Sigmoid colon (tissue), 7 donors: Measurements from ENCODE around the gene TPH2. TPM values are rescaled to one million over a fixed set of nuclear protein-coding genes. Genes with fewer than 3 reads are reported as not detected.

Experiments used
- DNase-seq: peaks from one replicate; pipeline ENCODE4 v3.0.0-alpha.2; 2019
- H3K27ac ChIP-seq, 4 donors: fragments of 200-600 bp; sonication (generic); one replicate each; pipeline ENCODE4 v1.5.1; 2016 to 2019; ENCODE audit warnings: mild to moderate bottlenecking in 1 of 4
- H3K27me3 ChIP-seq, 3 donors: fragments of 200-600 bp; sonication (generic); one replicate each; pipeline ENCODE4 v1.5.1; 2019; ENCODE audit warnings: mild to moderate bottlenecking in 1 of 3
- H3K36me3 ChIP-seq, 4 donors: fragments of 200-600 bp; sonication (generic); one replicate each; pipeline ENCODE4 v1.5.1; 2016 to 2019
- H3K4me1 ChIP-seq, 4 donors: fragments of 200-600 bp; sonication (generic); one replicate each; pipeline ENCODE4 v1.5.1; 2017 to 2019
- H3K4me3 ChIP-seq, 4 donors: fragments of 200-600 bp; sonication (generic); one replicate each; pipeline ENCODE4 v1.5.1; 2017 to 2019; ENCODE audit warnings: mild to moderate bottlenecking in 2 of 4, moderate library complexity in 1 of 4
- H3K9me3 ChIP-seq, 4 donors: fragments of 200-600 bp in 3 of 4; sonication (generic) in 3 of 4; one replicate each; pipeline versions ENCODE4 v1.5.1 to v1.6.1; 2013 to 2019
- EP300 ChIP-seq, 4 donors: sonication (generic); formaldehyde crosslinking; IDR thresholded peaks; one replicate each; pipeline ENCODE4 v1.6.1; 2017; ENCODE audit warnings: antibody characterized with exemption in 4 of 4
- POLR2A ChIP-seq, 2 donors: fragments of 450-650 bp; IDR thresholded peaks; one replicate each; pipeline ENCODE4 v1.6.1; 2016; ENCODE audit warnings: antibody characterized with exemption in 2 of 2, mild to moderate bottlenecking in 2 of 2, moderate library complexity in 2 of 2
- POLR2AphosphoS5 ChIP-seq, 4 donors: sonication (generic); formaldehyde crosslinking; IDR thresholded peaks; one replicate each; pipeline ENCODE4 v1.6.1; 2017; ENCODE audit warnings: antibody characterized with exemption in 4 of 4
- WGBS, 2 donors: extraction: QIAGEN DNeasy Blood & Tissue Kit; methylation state at CpG; one replicate each; pipeline ENCODE4 v1.1.7; 2013; 5-methylcytosine and 5-hydroxymethylcytosine counted together
- intact Hi-C: fragments of 100-400 bp; cut with DNase I; formaldehyde crosslinking; loops from one replicate; pipeline ENCODE4 v1.15.1; 2023
- polyA plus RNA-seq, 3 donors: library from polyadenylated mRNA; stranded (reverse); fragments of 200-250 nt; gene quantifications; one replicate each; pipeline ENCODE4 v1.2.3, GENCODE V29; 2013
- total RNA-seq, 4 donors: library from RNA; depleted of rRNA; stranded (reverse); fragments of >200 nt; gene quantifications; one replicate each; pipeline ENCODE4 v1.1.0, GENCODE V29; 2016
- TF ChIP-seq, protein P1 (sequence below), 4 experiments: fragments of 450-650 bp in 3 of 4; fragments of 200-600 bp in 1 of 4; IDR thresholded peaks; one replicate each; pipeline ENCODE4 v1.5.1; 2016 to 2019; ENCODE audit warnings: antibody characterized with exemption in 4 of 4, mild to moderate bottlenecking in 3 of 4, moderate library complexity in 2 of 4
- donor health status: healthy with polysubstance abuse.
- donor health status: Bipolar disorder and iron deficiency.
- donor health status: healthy.

TPH2 gene
- total and polyA plus RNA-seq, 7 donors, result 0.14 to 0.55 (median 0.36) TPM; not detected in 4

DNA sequence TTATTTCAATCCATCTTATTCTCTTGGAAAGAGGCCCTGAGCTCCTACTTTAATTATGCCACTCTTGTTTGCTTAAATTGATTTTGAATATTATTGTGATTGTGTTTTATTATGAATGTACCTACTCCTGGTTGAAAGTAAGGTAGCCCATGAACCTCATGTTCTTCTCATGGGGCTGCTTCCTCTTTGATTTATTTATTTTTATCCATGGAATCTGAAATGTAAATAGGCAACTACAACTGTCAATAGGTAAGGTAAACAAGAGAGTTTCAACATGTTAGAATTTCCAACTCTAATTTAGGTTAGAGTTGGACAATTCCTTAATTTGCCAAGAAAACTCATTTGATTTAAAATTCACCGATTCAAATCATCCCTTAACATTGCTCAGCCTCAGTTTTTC lies 16.2 kb downstream of the TPH2 start:
- no peak for DNase-seq
- WGBS, 2 donors, result 84 to 90% methylated on average over 1 of the region's 1 CpG
- H3K27ac ChIP-seq, result no peak overlapping the region
- no peaks in the 10 kb centered on the region for H3K27me3 ChIP-seq
- TF ChIP-seq POLR2AphosphoS5 (IDR thresholded peaks at IDR 0.05) (no peak), POLR2A (IDR thresholded peaks at IDR 0.05) (no peak), EP300 (IDR thresholded peaks at IDR 0.05) (no peak)
- TF ChIP-seq, protein P1, sequence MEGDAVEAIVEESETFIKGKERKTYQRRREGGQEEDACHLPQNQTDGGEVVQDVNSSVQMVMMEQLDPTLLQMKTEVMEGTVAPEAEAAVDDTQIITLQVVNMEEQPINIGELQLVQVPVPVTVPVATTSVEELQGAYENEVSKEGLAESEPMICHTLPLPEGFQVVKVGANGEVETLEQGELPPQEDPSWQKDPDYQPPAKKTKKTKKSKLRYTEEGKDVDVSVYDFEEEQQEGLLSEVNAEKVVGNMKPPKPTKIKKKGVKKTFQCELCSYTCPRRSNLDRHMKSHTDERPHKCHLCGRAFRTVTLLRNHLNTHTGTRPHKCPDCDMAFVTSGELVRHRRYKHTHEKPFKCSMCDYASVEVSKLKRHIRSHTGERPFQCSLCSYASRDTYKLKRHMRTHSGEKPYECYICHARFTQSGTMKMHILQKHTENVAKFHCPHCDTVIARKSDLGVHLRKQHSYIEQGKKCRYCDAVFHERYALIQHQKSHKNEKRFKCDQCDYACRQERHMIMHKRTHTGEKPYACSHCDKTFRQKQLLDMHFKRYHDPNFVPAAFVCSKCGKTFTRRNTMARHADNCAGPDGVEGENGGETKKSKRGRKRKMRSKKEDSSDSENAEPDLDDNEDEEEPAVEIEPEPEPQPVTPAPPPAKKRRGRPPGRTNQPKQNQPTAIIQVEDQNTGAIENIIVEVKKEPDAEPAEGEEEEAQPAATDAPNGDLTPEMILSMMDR (IDR thresholded peaks at IDR 0.05), result no peak
- H3K9me3 ChIP-seq, result no peaks in the 10 kb centered on the region
- H3K4me3 ChIP-seq, result no peak overlapping the region
- no peaks in the 10 kb centered on the region for H3K36me3 ChIP-seq
- peaks cover 0 to 24% (median 12%) of the 10 kb centered on the region in 4 donors for H3K4me1 ChIP-seq
- intact Hi-C loops, result no loop called here

DNA sequence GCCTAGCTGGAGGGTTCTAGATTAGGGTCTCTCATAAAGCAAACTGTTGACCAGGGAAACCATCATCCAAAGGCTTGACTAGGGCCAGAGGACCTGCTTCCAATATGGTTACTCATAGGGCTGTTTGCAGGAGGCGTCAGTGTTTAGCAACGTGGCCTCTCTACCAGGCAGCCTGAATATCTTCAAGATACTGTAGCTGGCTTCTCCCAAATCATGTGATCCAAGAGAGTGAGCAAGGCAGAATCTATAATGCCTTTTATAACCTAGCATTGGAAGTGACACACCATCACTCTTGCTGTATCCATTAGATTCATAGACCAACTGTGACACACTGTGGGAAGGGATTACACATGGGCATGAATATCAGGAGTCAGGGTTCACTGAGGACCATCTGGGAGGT lies 17.3 kb downstream of the TPH2 start:
- 74 to 77% methylated on average over 2 of the region's 2 CpGs for WGBS, 2 donors
- Histone ChIP-seq H3K27me3 (no peaks in the 10 kb centered on the region), H3K4me1 (peaks cover 0 to 24% (median 12%) of the 10 kb centered on the region in 4 donors), H3K36me3 (no peaks in the 10 kb centered on the region), H3K4me3 (no peak overlapping the region), H3K27ac (no peak overlapping the region), H3K9me3 (no peaks in the 10 kb centered on the region)
- no peak for TF ChIP-seq POLR2AphosphoS5 (IDR thresholded peaks at IDR 0.05)
- TF ChIP-seq, protein P1 (IDR thresholded peaks at IDR 0.05), result no peak
- no peak for TF ChIP-seq EP300 (IDR thresholded peaks at IDR 0.05)
- no peak for TF ChIP-seq POLR2A (IDR thresholded peaks at IDR 0.05)
- DNase-seq, result no peak
- intact Hi-C loops, result no loop called here

DNA sequence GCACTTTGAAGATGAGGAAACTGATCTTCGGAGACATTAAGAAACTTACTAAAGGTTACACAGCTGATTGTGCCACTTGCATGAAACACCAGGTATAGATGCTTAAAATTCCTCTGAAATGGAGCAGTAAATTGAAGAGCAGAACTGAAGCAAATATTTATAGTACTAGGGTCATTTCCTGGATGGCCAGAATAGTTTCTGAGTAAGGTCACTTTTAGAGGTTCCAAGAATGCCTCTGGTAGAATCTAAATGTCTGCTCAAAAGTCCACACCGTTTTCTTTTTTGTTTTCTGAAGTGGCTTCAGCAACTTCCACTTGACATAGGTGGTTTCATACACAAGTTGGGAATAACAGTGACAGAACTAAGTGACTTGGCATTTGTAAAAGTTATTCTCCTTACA lies 19.4 kb downstream of the TPH2 start:
- Histone ChIP-seq H3K36me3 (no peaks in the 10 kb centered on the region), H3K4me1 (peaks cover 0 to 24% (median 12%) of the 10 kb centered on the region in 4 donors), H3K27me3 (no peaks in the 10 kb centered on the region), H3K4me3 (no peak overlapping the region), H3K9me3 (no peaks in the 10 kb centered on the region), H3K27ac (peak overlapping the region in 1 of 4 donors; percentile 15)
- 23 to 51% methylated on average over 2 of the region's 2 CpGs for WGBS, 2 donors
- no peak for DNase-seq
- intact Hi-C loops, result no loop called here
- TF ChIP-seq POLR2A (IDR thresholded peaks at IDR 0.05) (no peak), EP300 (IDR thresholded peaks at IDR 0.05) (no peak), POLR2AphosphoS5 (IDR thresholded peaks at IDR 0.05) (no peak)
- TF ChIP-seq, protein P1 (IDR thresholded peaks at IDR 0.05), result no peak

DNA sequence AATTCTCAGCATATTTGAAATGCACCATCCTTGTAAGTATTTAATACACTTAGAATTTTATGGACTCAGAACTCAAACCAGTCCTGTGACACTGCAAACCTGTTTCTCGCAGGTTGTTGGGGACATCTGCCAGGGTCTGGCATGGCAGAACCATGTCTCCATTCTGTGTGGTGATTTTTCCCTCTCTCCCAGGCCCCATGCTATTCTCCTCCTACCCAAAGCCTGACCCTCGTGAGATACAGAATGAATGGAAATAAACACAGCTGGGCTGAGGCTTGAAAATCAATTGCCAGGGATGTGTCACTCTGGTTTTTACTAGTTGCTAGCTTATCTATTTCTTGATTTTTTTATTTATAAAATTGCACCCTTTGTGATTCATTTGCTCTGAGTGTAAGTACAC lies 19.8 kb downstream of the TPH2 start:
- H3K4me1 ChIP-seq, result peaks cover 0 to 24% (median 12%) of the 10 kb centered on the region in 4 donors
- no peaks in the 10 kb centered on the region for H3K9me3 ChIP-seq
- no peaks in the 10 kb centered on the region for H3K27me3 ChIP-seq
- H3K4me3 ChIP-seq, result no peak overlapping the region
- WGBS, 2 donors, result 44 to 53% methylated on average over 2 of the region's 2 CpGs
- H3K36me3 ChIP-seq, result no peaks in the 10 kb centered on the region
- TF ChIP-seq EP300 (IDR thresholded peaks at IDR 0.05) (no peak), POLR2A (IDR thresholded peaks at IDR 0.05) (no peak), POLR2AphosphoS5 (IDR thresholded peaks at IDR 0.05) (no peak)
- TF ChIP-seq, protein P1 (IDR thresholded peaks at IDR 0.05), result no peak
- H3K27ac ChIP-seq, result peak overlapping the region in 1 of 4 donors; percentile 15
- DNase-seq, result no peak
- intact Hi-C loops, result no loop called here

DNA sequence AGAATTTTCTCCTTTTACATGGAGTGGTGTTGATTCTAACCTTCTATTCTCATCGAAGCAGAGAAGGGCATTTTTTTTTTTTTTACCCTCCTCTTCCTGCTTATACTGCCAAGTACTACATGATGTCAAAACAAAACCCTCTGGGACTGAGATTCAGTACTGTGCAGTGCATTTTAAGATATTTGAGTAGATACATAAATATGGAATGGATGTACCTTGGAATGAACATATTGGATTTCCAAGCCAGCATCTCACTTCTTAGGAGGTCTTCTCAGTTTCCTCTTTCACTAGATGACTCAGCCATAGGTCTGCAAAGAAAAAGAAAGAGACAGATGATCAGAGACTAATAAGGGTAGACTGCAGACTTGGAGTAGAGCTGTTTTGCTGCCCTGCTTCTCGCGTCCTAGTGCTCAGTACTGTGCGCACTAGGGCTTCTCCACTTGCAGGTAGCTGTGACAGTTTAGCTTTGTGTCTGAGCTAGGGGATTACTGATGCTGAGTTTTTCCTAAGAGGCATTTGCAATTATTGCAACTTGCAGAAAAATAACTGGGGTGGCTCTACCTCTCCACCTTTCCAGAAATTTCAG lies 20.4 kb downstream of the TPH2 start:
- TF ChIP-seq, protein P1 (IDR thresholded peaks at IDR 0.05), result no peak
- TF ChIP-seq EP300 (IDR thresholded peaks at IDR 0.05) (no peak), POLR2A (IDR thresholded peaks at IDR 0.05) (no peak), POLR2AphosphoS5 (IDR thresholded peaks at IDR 0.05) (no peak)
- intact Hi-C loops, result no loop called here
- Histone ChIP-seq H3K4me1 (peaks cover 0 to 24% (median 12%) of the 10 kb centered on the region in 4 donors), H3K4me3 (no peak overlapping the region), H3K36me3 (no peaks in the 10 kb centered on the region), H3K27ac (no peak overlapping the region), H3K9me3 (no peaks in the 10 kb centered on the region), H3K27me3 (no peaks in the 10 kb centered on the region)
- DNase-seq, result no peak
- 65 to 73% methylated on average over 4 of the region's 4 CpGs for WGBS, 2 donors
